ENCODE data around the gene IL17RC. TPM values are rescaled to one million over a fixed set of nuclear protein-coding genes. Genes with fewer than 3 reads are reported as not detected.

Gene IL17RC
- total and polyA plus RNA-seq, 4 donors: 20.5 to 39.8 (median 33.6) TPM

- Histone ChIP-seq H3K9me3 (ENCODE audit: control insufficient read depth in 4 of 4, insufficient read depth in 3 of 4, low read length in 3 of 4) (no peaks in the 10 kb centered on the region), H3K4me3 (no peak overlapping the region), H3K27ac (ENCODE audit: low read depth in 1 of 2, low read length in 1 of 2) (peak overlapping the region in 1 of 2 donors; percentile 76), H3K36me3 (ENCODE audit: control insufficient read depth in 4 of 4, insufficient read depth in 4 of 4, low read length in 4 of 4) (no peaks in the 10 kb centered on the region), H3K9ac (ENCODE audit: insufficient read depth in 1 of 2, low read length in 2 of 2) (no peak overlapping the region), H3K4me1 (ENCODE audit: control insufficient read depth in 5 of 5, insufficient read depth in 5 of 5, low read length in 5 of 5) (peaks cover 0 to 26% (median 11%) of the 10 kb centered on the region in 5 donors), H3K27me3 (ENCODE audit: control insufficient read depth in 3 of 3, insufficient read depth in 3 of 3, low read length in 2 of 3) (no peaks in the 10 kb centered on the region)
- no peak for ATAC-seq (ENCODE audit: insufficient read depth, low FRiP score)
- DNase-seq: peak in 2 of 3 donors; percentile 20 to 22
- WGBS, 2 donors: 16 to 61% methylated on average over 5 of the region's 5 CpGs
- TF ChIP-seq CTCF (IDR thresholded peaks at IDR 0.05; ENCODE audit: control extremely low read depth, extremely low read depth): no peak
Observed at GRCh38 chr3:9901967-9902366, 14.9 kb upstream of the IL17RC start.

- no peaks in the 10 kb centered on the region for H3K9me3 ChIP-seq (ENCODE audit: control insufficient read depth in 4 of 4, insufficient read depth in 3 of 4, low read length in 3 of 4)
- peak; percentile 40 to 72 (median 70) for DNase-seq
- peak within 1 kb of the TSS in 1 of 2 donors; percentile 76 for H3K27ac ChIP-seq (ENCODE audit: low read depth in 1 of 2, low read length in 1 of 2)
- TF ChIP-seq CTCF (IDR thresholded peaks at IDR 0.05; ENCODE audit: control extremely low read depth, extremely low read depth): no peak
- H3K36me3 ChIP-seq (ENCODE audit: control insufficient read depth in 4 of 4, insufficient read depth in 4 of 4, low read length in 4 of 4): no peaks in the 10 kb centered on the region
- peak; percentile 78 for ATAC-seq (ENCODE audit: insufficient read depth, low FRiP score)
- 57 to 70% methylated on average over 13 of the region's 13 CpGs for WGBS, 2 donors
- peak within 1 kb of the TSS; percentile 15 for H3K4me3 ChIP-seq
- no peaks in the 10 kb centered on the region for H3K27me3 ChIP-seq (ENCODE audit: control insufficient read depth in 3 of 3, insufficient read depth in 3 of 3, low read length in 2 of 3)
- H3K4me1 ChIP-seq (ENCODE audit: control insufficient read depth in 5 of 5, insufficient read depth in 5 of 5, low read length in 5 of 5): peaks cover 0 to 23% (median 9%) of the 10 kb centered on the region in 5 donors
- H3K9ac ChIP-seq (ENCODE audit: insufficient read depth in 1 of 2, low read length in 2 of 2): peak within 1 kb of the TSS; percentile 40 to 46
Observed at GRCh38 chr3:9902372-9903237, 14.3 kb upstream of the IL17RC start, which contains the start of gene IL17RE. TSS of gene IL17RE (plus strand) at chr3:9902848. CDS start at chr3:9902933, 85 bp downstream.

GRCh38 chr3:9903238-9903624 lies 13.7 kb upstream of the IL17RC start:
- WGBS, 2 donors: 22% methylated on average over 4 of the region's 4 CpGs
- H3K9ac ChIP-seq (ENCODE audit: insufficient read depth in 1 of 2, low read length in 2 of 2): peak overlapping the region; percentile 40 to 46
- H3K4me1 ChIP-seq (ENCODE audit: control insufficient read depth in 5 of 5, insufficient read depth in 5 of 5, low read length in 5 of 5): peaks cover 0 to 17% (median 5%) of the 10 kb centered on the region in 5 donors
- H3K27me3 ChIP-seq (ENCODE audit: control insufficient read depth in 3 of 3, insufficient read depth in 3 of 3, low read length in 2 of 3): no peaks in the 10 kb centered on the region
- no peak for TF ChIP-seq CTCF (IDR thresholded peaks at IDR 0.05; ENCODE audit: control extremely low read depth, extremely low read depth)
- peak overlapping the region in 1 of 2 donors; percentile 76 for H3K27ac ChIP-seq (ENCODE audit: low read depth in 1 of 2, low read length in 1 of 2)
- DNase-seq (peak in 2 of 3 donors; percentile 20 to 46), ATAC-seq (ENCODE audit: insufficient read depth, low FRiP score) (no peak)
- no peaks in the 10 kb centered on the region for H3K36me3 ChIP-seq (ENCODE audit: control insufficient read depth in 4 of 4, insufficient read depth in 4 of 4, low read length in 4 of 4)
- H3K4me3 ChIP-seq: no peak overlapping the region
- no peaks in the 10 kb centered on the region for H3K9me3 ChIP-seq (ENCODE audit: control insufficient read depth in 4 of 4, insufficient read depth in 3 of 4, low read length in 3 of 4)

All from lung (tissue), 12 donors.